ENCODE measurements around the gene CT45A1.
"Not testable (repeated sequence)": the region's sequence is repeated elsewhere in the genome, so short reads cannot be mapped to it uniquely, and the experiment has no call there.

- TF ChIP-seq CTCF, POLR2A (IDR thresholded peaks at IDR 0.05): not testable (repeated sequence)
Observed at GRCh38 chrX:135713183-135713689, at the start of gene CT45A1.

Data from thyroid gland (tissue), 4 donors.